Glutamatergic neuron (in vitro differentiated cells): ENCODE measurements around the gene PEX14. TPM values are rescaled to one million over a fixed set of nuclear protein-coding genes. Genes with fewer than 3 reads are reported as not detected.

Experiments used
- DNase-seq: peaks from one replicate; pipeline ENCODE4 v3.0.0; 2022
- H3K27ac Mint-ChIP-seq: one replicate; pipeline ENCODE4 v1.8.0; 2020; ENCODE audit warnings: mild to moderate bottlenecking, mixed read lengths, inconsistent platforms; ENCODE audit not compliant: unreplicated experiment
- H3K27me3 Mint-ChIP-seq: one replicate; pipeline ENCODE4 v1.8.0; 2020; ENCODE audit warnings: mild to moderate bottlenecking, moderate library complexity, mixed read lengths, inconsistent platforms; ENCODE audit not compliant: unreplicated experiment
- H3K36me3 Mint-ChIP-seq: one replicate; pipeline ENCODE4 v1.8.0; 2020; ENCODE audit warnings: mild to moderate bottlenecking, mixed read lengths, inconsistent platforms; ENCODE audit not compliant: unreplicated experiment
- H3K4me1 Mint-ChIP-seq: one replicate; pipeline ENCODE4 v1.8.0; 2020; ENCODE audit warnings: mild to moderate bottlenecking, low read depth, mixed read lengths, inconsistent platforms; ENCODE audit not compliant: unreplicated experiment
- H3K4me3 Mint-ChIP-seq: one replicate; pipeline ENCODE4 v1.8.0; 2020; ENCODE audit warnings: mild to moderate bottlenecking, mixed read lengths, inconsistent platforms; ENCODE audit not compliant: unreplicated experiment
- H3K9me3 Mint-ChIP-seq: one replicate; pipeline ENCODE4 v1.8.0; 2020; ENCODE audit warnings: mild to moderate bottlenecking, moderate library complexity, mixed read lengths, inconsistent platforms; ENCODE audit not compliant: unreplicated experiment
- total RNA-seq: library from RNA; stranded (reverse); fragmentation: NEBNext Ultra II Directional; extraction: Animal tissue kit (Norgen Biotek cat#: 25700); gene quantifications from one replicate; pipeline ENCODE4 v1.2.1, GENCODE V29; 2021; ENCODE audit not compliant: unreplicated experiment
- TF ChIP-seq, protein P1 (sequence below): fragments of 200-600 bp; sonication (generic); IDR thresholded peaks from one replicate; pipeline ENCODE4 v1.5.0; 2021; ENCODE audit not compliant: partially characterized antibody, unreplicated experiment

Gene PEX14
- total RNA-seq, 1 donor from 2014 or later = 25.8 TPM

DNA sequence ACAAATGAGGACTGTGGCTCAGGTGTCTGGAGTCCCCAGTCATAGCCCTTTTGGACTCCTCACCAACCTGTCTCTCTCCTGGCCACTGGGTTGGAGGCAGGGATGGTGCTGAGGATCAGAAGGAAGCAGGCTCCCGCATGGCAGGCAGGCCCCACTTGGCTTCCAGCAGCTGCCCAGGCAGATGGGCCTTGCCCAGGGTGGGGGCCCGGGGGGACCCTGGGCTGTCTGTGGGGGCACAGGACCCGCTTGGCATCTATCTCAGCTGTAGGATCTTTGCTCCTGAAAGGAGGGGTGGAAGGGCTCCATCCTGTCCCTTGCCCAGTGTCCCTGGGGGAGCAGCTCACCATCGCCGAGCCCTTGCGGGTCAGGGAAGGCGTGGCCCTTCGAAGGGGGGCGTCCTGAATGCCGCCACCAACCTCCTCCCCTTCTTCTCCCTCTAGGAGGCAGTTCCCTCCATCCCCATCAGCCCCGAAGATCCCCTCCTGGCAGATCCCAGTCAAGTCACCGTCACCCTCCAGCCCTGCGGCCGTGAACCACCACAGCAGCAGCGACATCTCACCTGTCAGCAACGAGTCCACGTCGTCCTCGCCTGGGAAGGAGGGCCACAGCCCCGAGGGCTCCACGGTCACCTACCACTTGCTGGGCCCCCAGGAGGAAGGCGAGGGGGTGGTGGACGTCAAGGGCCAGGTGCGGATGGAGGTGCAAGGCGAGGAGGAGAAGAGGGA is 154.5 kb downstream of the PEX14 start:
- H3K36me3 Mint-ChIP-seq = no peaks in the 10 kb centered on the region
- no peak for DNase-seq
- no peak overlapping the region for H3K4me3 Mint-ChIP-seq
- H3K4me1 Mint-ChIP-seq = peaks cover 13% of the 10 kb centered on the region
- H3K9me3 Mint-ChIP-seq = peaks cover 4% of the 10 kb centered on the region
- H3K27ac Mint-ChIP-seq = no peak overlapping the region
- peaks cover 4% of the 10 kb centered on the region for H3K27me3 Mint-ChIP-seq
- TF ChIP-seq, protein P1, sequence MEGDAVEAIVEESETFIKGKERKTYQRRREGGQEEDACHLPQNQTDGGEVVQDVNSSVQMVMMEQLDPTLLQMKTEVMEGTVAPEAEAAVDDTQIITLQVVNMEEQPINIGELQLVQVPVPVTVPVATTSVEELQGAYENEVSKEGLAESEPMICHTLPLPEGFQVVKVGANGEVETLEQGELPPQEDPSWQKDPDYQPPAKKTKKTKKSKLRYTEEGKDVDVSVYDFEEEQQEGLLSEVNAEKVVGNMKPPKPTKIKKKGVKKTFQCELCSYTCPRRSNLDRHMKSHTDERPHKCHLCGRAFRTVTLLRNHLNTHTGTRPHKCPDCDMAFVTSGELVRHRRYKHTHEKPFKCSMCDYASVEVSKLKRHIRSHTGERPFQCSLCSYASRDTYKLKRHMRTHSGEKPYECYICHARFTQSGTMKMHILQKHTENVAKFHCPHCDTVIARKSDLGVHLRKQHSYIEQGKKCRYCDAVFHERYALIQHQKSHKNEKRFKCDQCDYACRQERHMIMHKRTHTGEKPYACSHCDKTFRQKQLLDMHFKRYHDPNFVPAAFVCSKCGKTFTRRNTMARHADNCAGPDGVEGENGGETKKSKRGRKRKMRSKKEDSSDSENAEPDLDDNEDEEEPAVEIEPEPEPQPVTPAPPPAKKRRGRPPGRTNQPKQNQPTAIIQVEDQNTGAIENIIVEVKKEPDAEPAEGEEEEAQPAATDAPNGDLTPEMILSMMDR = no peak

DNA sequence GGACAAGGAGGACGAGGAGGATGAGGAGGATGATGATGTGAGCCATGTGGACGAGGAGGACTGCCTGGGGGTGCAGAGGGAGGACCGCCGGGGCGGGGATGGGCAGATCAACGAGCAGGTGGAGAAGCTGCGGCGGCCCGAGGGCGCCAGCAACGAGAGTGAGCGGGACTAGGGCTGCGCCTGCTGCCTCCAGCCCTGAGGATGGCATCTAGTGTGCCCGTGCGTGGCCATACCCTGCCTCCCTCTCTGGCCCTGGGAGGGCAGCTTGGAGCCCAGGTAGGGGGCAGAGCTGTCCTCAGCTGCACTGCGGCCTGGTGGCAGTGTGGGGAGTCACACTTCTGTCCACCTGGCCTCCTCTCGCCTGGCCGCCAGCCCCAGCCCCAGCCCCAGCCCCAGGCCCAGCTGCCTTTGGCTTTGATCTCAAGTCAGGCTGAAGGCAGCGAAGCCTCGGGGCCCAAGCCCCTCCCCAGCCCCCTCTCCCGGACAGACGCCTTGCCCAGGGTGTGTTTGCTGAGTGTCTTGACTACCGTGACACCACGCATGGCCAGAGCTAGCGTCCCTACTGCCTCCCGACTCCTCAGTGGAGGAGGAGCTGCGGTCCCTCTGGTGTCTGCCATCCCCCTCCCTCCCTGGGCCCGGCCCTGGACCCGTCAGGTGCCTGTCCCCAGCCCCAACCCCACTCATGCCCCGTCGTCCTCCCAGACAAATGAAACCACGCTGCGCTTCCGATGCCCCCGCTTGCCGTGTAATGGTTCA is 155.2 kb downstream of the PEX14 start:
- peaks cover 4% of the 10 kb centered on the region for H3K9me3 Mint-ChIP-seq
- no peak overlapping the region for H3K4me3 Mint-ChIP-seq
- peaks cover 4% of the 10 kb centered on the region for H3K27me3 Mint-ChIP-seq
- TF ChIP-seq, protein P1 = no peak
- H3K27ac Mint-ChIP-seq = no peak overlapping the region
- H3K4me1 Mint-ChIP-seq = peaks cover 13% of the 10 kb centered on the region
- DNase-seq = peak; percentile 19
- H3K36me3 Mint-ChIP-seq = no peaks in the 10 kb centered on the region

DNA sequence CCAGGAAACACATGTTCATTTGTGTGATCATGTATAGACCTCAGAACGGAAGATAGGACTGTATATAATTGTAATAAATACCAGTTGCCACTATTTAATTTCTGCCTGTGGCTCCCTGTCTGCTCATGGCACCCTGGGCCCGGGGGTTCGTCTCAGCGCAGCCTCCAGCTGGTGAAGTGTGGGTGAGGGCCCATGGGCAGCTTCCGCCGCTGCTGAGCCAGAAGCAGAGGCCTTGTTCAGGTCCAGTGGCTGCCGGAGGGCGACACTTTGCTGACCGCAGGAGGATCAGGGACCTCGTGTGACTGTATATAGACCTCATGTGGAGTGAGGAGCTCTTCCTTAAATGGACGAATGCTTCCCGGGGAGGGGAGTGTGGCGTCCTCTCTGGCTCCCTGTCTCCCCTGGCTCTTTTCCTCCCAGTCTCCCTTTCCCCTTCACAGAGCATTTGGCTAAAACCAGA is 155.9 kb downstream of the PEX14 start:
- Mint-ChIP-seq H3K4me1 (peaks cover 12% of the 10 kb centered on the region), H3K36me3 (no peaks in the 10 kb centered on the region), H3K27ac (no peak overlapping the region), H3K4me3 (no peak overlapping the region), H3K9me3 (peaks cover 4% of the 10 kb centered on the region), H3K27me3 (peaks cover 4% of the 10 kb centered on the region)
- DNase-seq = peak; percentile 10
- TF ChIP-seq, protein P1 = no peak

DNA sequence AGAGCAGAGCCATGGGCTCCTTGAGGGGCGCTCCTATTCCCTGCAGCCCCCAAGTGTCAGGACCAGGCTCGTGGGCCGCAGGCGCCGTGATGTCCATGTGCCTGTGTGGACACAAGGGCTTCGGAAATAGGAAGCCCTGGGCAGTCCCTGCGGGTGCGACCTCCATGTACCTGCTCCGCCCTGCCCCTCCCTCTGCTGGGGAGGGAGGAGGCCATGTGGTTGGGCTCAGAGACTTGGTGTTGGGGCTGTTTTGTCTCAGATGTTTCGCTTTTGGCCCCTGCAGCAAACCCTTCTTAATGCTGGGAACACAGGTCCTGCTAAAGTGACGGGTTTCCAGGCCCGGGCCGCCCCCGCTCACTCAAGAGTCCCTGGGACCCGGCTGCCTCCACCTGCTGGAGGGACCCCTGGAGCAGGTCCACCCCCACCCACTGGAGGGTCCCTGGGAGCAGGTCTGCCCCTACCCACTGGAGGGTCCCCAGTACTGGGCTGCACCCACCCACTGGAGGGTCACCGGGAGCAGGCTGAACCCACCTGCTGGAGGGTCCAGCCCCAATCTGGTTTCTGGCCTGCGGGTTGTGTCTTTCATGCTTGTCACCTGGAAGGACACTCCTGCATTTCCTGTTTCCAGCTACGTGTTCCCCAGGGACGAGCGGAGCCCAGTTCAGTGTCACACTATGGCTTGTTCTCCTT is 156.5 kb downstream of the PEX14 start:
- DNase-seq = peak; percentile 16
- H3K4me1 Mint-ChIP-seq = peaks cover 9% of the 10 kb centered on the region
- peaks cover 4% of the 10 kb centered on the region for H3K27me3 Mint-ChIP-seq
- H3K27ac Mint-ChIP-seq = no peak overlapping the region
- H3K36me3 Mint-ChIP-seq = no peaks in the 10 kb centered on the region
- peaks cover 4% of the 10 kb centered on the region for H3K9me3 Mint-ChIP-seq
- TF ChIP-seq, protein P1 = no peak
- H3K4me3 Mint-ChIP-seq = no peak overlapping the region
